K562 (cell line): Measurements from ENCODE around the gene MRPL27. TPM values are rescaled to one million over a fixed set of nuclear protein-coding genes. Genes with fewer than 3 reads are reported as not detected.

Experiments used
- ATAC-seq: fragments of 200-7000 bp; cut with Tn5 transposase; 3 replicates; pipeline ENCODE4 v1.9.1; 2020; ENCODE audit warnings: moderate library complexity
- BruUV-seq: library from RNA; stranded (reverse); fragments of 400-500 nt; replicated peaks from 2 replicates; lab custom pipeline; 2021; lab: Mats Ljungman, UMichigan
- CTCF ChIA-PET: fragments of 300-600 bp; formaldehyde crosslinking; extraction: SDS; loops from one replicate; lab custom pipeline; 2021; ENCODE audit warnings: low intra/inter-chr PET ratio; lab: Yijun Ruan, JAX
- POLR2A ChIA-PET: fragments of 300-600, 350-650 bp; sonication (Branson Sonifier 250); formaldehyde crosslinking; extraction: SDS; loops from one replicate; lab custom pipeline; 2021; ENCODE audit warnings: antibody characterized with exemption, inconsistent platforms; lab: Yijun Ruan, JAX
- DNase-seq, 4 experiments: peaks; one replicate each; pipeline versions ENCODE4 v3.0.0 to v3.0.0-alpha.2; 2011 to 2018; ENCODE audit warnings: low spot score in 3 of 4, mixed read lengths in 3 of 4; ENCODE audit errors: extremely low read depth in 1 of 4
- FAIRE-seq: peaks from 2 replicates; lab custom pipeline; 2011; peaks lifted over from hg19 to GRCh38; lab: Jason Lieb, UNC
- H2AFZ ChIP-seq: 2 replicates; pipeline ENCODE4 v1.6.0; 2011; ENCODE audit warnings: low read depth, low read length, control low read depth, inconsistent platforms
- H3K27ac ChIP-seq: fragments of 200-600 bp; 3 replicates; pipeline ENCODE4 v1.8.0; 2011; ENCODE audit warnings: low read depth, mild to moderate bottlenecking, control low read depth, inconsistent platforms, low read length, moderate library complexity, mixed read lengths; ENCODE audit errors: extremely low read depth
- H3K27me3 ChIP-seq, 2 experiments: fragments of 300-600 bp in 1 of 2; 2 replicates in 1 of 2; 3 replicates in 1 of 2; pipeline versions ENCODE4 v1.6.0 to v1.8.0; 2011; ENCODE audit warnings: inconsistent platforms in 2 of 2, low read length in 2 of 2, mild to moderate bottlenecking in 1 of 2, mixed read lengths in 1 of 2, moderate library complexity in 1 of 2; ENCODE audit not compliant: control insufficient read depth in 2 of 2, insufficient read depth in 2 of 2
- H3K36me3 ChIP-seq: fragments of 300-600 bp; 3 replicates; pipeline ENCODE4 v1.8.0; 2011; ENCODE audit warnings: mild to moderate bottlenecking, low read length, inconsistent platforms; ENCODE audit not compliant: control insufficient read depth, insufficient read depth
- H3K4me1 ChIP-seq, 2 experiments: fragments of 200-600 bp in 1 of 2; replicated peaks in 1 of 2; 2 replicates in 1 of 2; 3 replicates in 1 of 2; pipeline versions ENCODE4 v1.5.1 to v1.8.0; 2011; ENCODE audit warnings: inconsistent platforms in 2 of 2, low read length in 2 of 2, mild to moderate bottlenecking in 1 of 2, mixed read lengths in 1 of 2, moderate library complexity in 1 of 2; ENCODE audit not compliant: control insufficient read depth in 2 of 2, insufficient read depth in 2 of 2
- H3K4me2 ChIP-seq: 2 replicates; pipeline ENCODE4 v1.6.1; 2011; ENCODE audit warnings: low read length, control low read depth, inconsistent platforms, mixed read lengths; ENCODE audit not compliant: insufficient read depth
- H3K4me3 ChIP-seq: fragments of 200-600 bp; sonication (generic), shearing (Covaris generic); 2 replicates; pipeline ENCODE4 v1.5.1; 2016; ENCODE audit warnings: control low read depth, inconsistent platforms
- H3K79me2 ChIP-seq: fragments of 200-600 bp; 3 replicates; pipeline ENCODE4 v1.8.0; 2011; ENCODE audit warnings: low read length, inconsistent platforms; ENCODE audit not compliant: control insufficient read depth, insufficient read depth
- H3K9ac ChIP-seq, 2 experiments: 2 replicates each; pipeline versions ENCODE4 v1.6.0 to v1.6.1; 2011; ENCODE audit warnings: low read depth in 2 of 2, low read length in 2 of 2, control low read depth in 1 of 2, inconsistent platforms in 1 of 2, mild to moderate bottlenecking in 1 of 2, mixed read lengths in 1 of 2; ENCODE audit not compliant: insufficient read depth in 1 of 2
- H3K9me1 ChIP-seq: one replicate; pipeline ENCODE4 v1.6.0; 2011; ENCODE audit warnings: inconsistent platforms, mild to moderate bottlenecking, low read length, moderate library complexity; ENCODE audit not compliant: control insufficient read depth, insufficient read depth
- H3K9me3 ChIP-seq: replicated peaks from 2 replicates; pipeline ENCODE4 v1.5.1; 2011; ENCODE audit warnings: low read depth, low read length, inconsistent platforms; ENCODE audit not compliant: control insufficient read depth, insufficient read depth
- H4K20me1 ChIP-seq: replicated peaks from 2 replicates; pipeline ENCODE4 v1.6.1; 2011; ENCODE audit warnings: low read length, inconsistent platforms, mixed read lengths; ENCODE audit not compliant: control insufficient read depth, insufficient read depth
- DIDO1 ChIP-seq: fragments of 450-650 bp; IDR thresholded peaks from 2 replicates; pipeline ENCODE4 v1.6.1; 2016; ENCODE audit warnings: low read depth, missing biosample characterization, missing genetic modification characterization
- POLR3A ChIP-seq: IDR thresholded peaks from 2 replicates; pipeline ENCODE4 v1.6.1; 2011; ENCODE audit warnings: borderline replicate concordance, mild to moderate bottlenecking, moderate library complexity; ENCODE audit not compliant: insufficient read length, insufficient read depth; ENCODE audit errors: extremely low read depth
- PURB ChIP-seq: sonication (generic); formaldehyde crosslinking; IDR thresholded peaks from 2 replicates; pipeline ENCODE4 v1.9.0; 2021; ENCODE audit warnings: low read depth, mild to moderate bottlenecking, missing genetic modification reagents
- SRSF9 ChIP-seq: fragments of 200-400 bp; formaldehyde crosslinking; IDR thresholded peaks from 2 replicates; pipeline ENCODE4 v1.6.1; 2017; ENCODE audit warnings: low read depth, low read length, borderline replicate concordance
- THAP12 ChIP-seq: fragments of 250-450 bp; sonication (Bioruptor Pico); IDR thresholded peaks from 2 replicates; pipeline ENCODE4 v1.9.0; 2021; ENCODE audit warnings: mild to moderate bottlenecking, inconsistent platforms
- ZNF24 ChIP-seq: fragments of 450-650 bp; IDR thresholded peaks from 2 replicates; pipeline ENCODE4 v1.6.1; 2016
- ZNF3 ChIP-seq: fragments of 250-450 bp; sonication (Bioruptor Pico); IDR thresholded peaks from 2 replicates; pipeline ENCODE4 v1.5.0; 2021; ENCODE audit warnings: mild to moderate bottlenecking, moderate library complexity
- WGBS: fragments of 100-300 bp; shearing (Covaris generic); methylation state at CpG from one replicate; pipeline ENCODE4 v1.1.6; 2016; ENCODE audit warnings: low coverage, mixed read lengths; ENCODE audit not compliant: insufficient coverage; ENCODE audit errors: missing lambda C conversion rate; 5-methylcytosine and 5-hydroxymethylcytosine counted together
- in situ Hi-C: fragments of 300-500 bp; cut with MboI; formaldehyde crosslinking; loops from 4 replicates; pipeline ENCODE4 v1.15.0; 2018; ENCODE audit warnings: inconsistent platforms, mixed read lengths
- intact Hi-C: fragments of 100-400 bp; cut with micrococcal nuclease; formaldehyde crosslinking; loops from 2 replicates; pipeline ENCODE4 v1.14.2; 2022
- polyA plus RNA-seq, 8 experiments: library from polyadenylated mRNA; depleted of rRNA in 4 of 8; stranded (reverse) in 5 of 8; unstranded in 3 of 8; fragments of >200 nt; fragmentation: Nextera tagmentation in 2 of 8; fragmentation: Illumina TruSeq in 1 of 8; extraction: Ambion mirVana in 2 of 8; extraction: Trizol in 1 of 8; gene quantifications; 2 replicates each; pipeline versions ENCODE4 v1.2.1 to v1.2.3, GENCODE V29; 2011 to 2014; ENCODE audit warnings: inconsistent platforms in 1 of 8, missing spikeins in 1 of 8
- total RNA-seq, 7 experiments: library from RNA; depleted of rRNA in 6 of 7; stranded (reverse); fragments of >200 nt in 6 of 7; fragmentation: Illumina TruSeq in 2 of 7; extraction: Trizol in 2 of 7; gene quantifications; 2 replicates each; pipeline versions ENCODE4 v1.2.1 to v1.2.3, GENCODE V29; 2011 to 2021; ENCODE audit warnings: low replicate concordance in 1 of 7
- TF ChIP-seq, protein P1 (sequence below): sonication (generic); formaldehyde crosslinking; IDR thresholded peaks from 2 replicates; pipeline ENCODE4 v1.8.1; 2023; ENCODE audit warnings: missing genetic modification reagents, mild to moderate bottlenecking, borderline replicate concordance

Gene MRPL27
- total and polyA plus RNA-seq, 9 of the 15 experiments (the other 6 are each of a cell fraction or from before 2014, with no cell fraction given) = 96.3 to 401 (median 142) TPM

- TF ChIP-seq THAP12 (CRISPR knock-in tag) (0 out of 2 replicates have a peak, but pooled peaks have one; percentile 12), DIDO1 (tag) (no peak)
Observed at GRCh38 chr17:50348522-50349242, 24.3 kb downstream of the MRPL27 start (continued).

DNA sequence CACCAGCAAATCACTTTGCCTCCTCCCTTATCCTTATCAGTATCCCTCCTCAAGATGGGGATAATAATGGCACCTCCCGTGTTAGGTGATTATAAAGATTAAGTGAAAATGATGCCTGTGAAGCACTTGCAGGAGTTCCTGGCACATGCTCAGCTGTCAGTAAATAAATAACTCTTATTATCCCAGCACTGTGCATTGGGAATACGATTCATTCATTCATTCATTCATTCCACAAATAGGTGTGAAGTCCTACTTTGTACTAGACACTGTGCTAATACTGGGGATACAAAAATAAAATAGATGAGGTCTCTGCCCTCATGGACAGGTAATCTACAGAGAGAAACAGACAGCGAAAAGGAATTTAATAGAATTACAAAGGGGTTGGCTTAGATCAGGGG is 25.1 kb downstream of the MRPL27 start:
- H3K4me1 ChIP-seq = peaks cover 8 to 29% of the 10 kb centered on the region in 2 experiments; a peak in 4 of 5 replicates
- TF ChIP-seq SRSF9 (no peak), PURB (no peak), ZNF3 (CRISPR knock-in tag) (no peak), ZNF24 (peak; percentile 85), POLR3A (no peak)
- TF ChIP-seq, protein P1, sequence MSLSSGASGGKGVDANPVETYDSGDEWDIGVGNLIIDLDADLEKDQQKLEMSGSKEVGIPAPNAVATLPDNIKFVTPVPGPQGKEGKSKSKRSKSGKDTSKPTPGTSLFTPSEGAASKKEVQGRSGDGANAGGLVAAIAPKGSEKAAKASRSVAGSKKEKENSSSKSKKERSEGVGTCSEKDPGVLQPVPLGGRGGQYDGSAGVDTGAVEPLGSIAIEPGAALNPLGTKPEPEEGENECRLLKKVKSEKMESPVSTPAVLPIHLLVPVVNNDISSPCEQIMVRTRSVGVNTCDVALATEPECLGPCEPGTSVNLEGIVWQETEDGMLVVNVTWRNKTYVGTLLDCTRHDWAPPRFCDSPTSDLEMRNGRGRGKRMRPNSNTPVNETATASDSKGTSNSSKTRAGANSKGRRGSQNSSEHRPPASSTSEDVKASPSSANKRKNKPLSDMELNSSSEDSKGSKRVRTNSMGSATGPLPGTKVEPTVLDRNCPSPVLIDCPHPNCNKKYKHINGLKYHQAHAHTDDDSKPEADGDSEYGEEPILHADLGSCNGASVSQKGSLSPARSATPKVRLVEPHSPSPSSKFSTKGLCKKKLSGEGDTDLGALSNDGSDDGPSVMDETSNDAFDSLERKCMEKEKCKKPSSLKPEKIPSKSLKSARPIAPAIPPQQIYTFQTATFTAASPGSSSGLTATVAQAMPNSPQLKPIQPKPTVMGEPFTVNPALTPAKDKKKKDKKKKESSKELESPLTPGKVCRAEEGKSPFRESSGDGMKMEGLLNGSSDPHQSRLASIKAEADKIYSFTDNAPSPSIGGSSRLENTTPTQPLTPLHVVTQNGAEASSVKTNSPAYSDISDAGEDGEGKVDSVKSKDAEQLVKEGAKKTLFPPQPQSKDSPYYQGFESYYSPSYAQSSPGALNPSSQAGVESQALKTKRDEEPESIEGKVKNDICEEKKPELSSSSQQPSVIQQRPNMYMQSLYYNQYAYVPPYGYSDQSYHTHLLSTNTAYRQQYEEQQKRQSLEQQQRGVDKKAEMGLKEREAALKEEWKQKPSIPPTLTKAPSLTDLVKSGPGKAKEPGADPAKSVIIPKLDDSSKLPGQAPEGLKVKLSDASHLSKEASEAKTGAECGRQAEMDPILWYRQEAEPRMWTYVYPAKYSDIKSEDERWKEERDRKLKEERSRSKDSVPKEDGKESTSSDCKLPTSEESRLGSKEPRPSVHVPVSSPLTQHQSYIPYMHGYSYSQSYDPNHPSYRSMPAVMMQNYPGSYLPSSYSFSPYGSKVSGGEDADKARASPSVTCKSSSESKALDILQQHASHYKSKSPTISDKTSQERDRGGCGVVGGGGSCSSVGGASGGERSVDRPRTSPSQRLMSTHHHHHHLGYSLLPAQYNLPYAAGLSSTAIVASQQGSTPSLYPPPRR (CRISPR knock-in tag) = no peak
- H3K27me3 ChIP-seq = no peaks in the 10 kb centered on the region; a peak in 1 of 5 replicates
- ChIA-PET POLR2A (no interaction called here), CTCF (no interaction called here)
- no peaks in the 10 kb centered on the region; the same call in 2 of the 3 replicates for H3K36me3 ChIP-seq
- no peak overlapping the region for H3K4me2 ChIP-seq
- intact Hi-C loops (no loop called here), in situ Hi-C loops (no loop called here)
- WGBS = 60% methylated on average over 3 of the region's 3 CpGs
- H3K4me3 ChIP-seq = no peak overlapping the region
- H3K9me1 ChIP-seq = peaks cover 3% of the 10 kb centered on the region
- H2AFZ ChIP-seq = no peak overlapping the region
- H4K20me1 ChIP-seq = no peaks in the 10 kb centered on the region; the same call in 1 of the 2 replicates
- ATAC-seq (no peak), FAIRE-seq (no peak), DNase-seq (no peak)
- no peaks in the 10 kb centered on the region for H3K9me3 ChIP-seq
- no peak overlapping the region for H3K27ac ChIP-seq
- no TSS peak for BruUV-seq
- peaks cover 18% of the 10 kb centered on the region for H3K79me2 ChIP-seq
- no peak overlapping the region for H3K9ac ChIP-seq
